HEK293 (cell line): Measurements from ENCODE around the gene CNOT8.

Experiments used
- CTCF ChIA-PET: fragments of 350-600 bp; formaldehyde crosslinking; extraction: SDS; loops from one replicate; lab custom pipeline; 2021; ENCODE audit warnings: antibody characterized with exemption; lab: Yijun Ruan, JAX
- POLR2A ChIA-PET: fragments of 300-600 bp; formaldehyde crosslinking; extraction: SDS; loops from one replicate; lab custom pipeline; 2020; ENCODE audit warnings: antibody characterized with exemption, inconsistent platforms; lab: Yijun Ruan, JAX
- H3K27ac ChIP-seq: fragments of 200-500 bp; sonication (Bioruptor generic); 2 replicates; pipeline ENCODE4 v1.5.1; 2014; ENCODE audit warnings: low read depth, low read length, control low read depth, inconsistent platforms; ENCODE audit errors: extremely low read depth
- H3K36me3 ChIP-seq, 2 experiments: fragments of 200-500 bp in 1 of 2; sonication (Bioruptor generic) in 1 of 2; 1 replicate in 1 of 2; 2 replicates in 1 of 2; pipeline ENCODE4 v1.5.1; 2014 to 2017; ENCODE audit warnings: inconsistent platforms in 2 of 2, low read length in 2 of 2; ENCODE audit not compliant: control insufficient read depth in 2 of 2, insufficient read depth in 1 of 2
- H3K4me1 ChIP-seq: fragments of 200-500 bp; sonication (Bioruptor generic); 2 replicates; pipeline ENCODE4 v1.5.1; 2014; ENCODE audit warnings: mild to moderate bottlenecking, low read length, inconsistent platforms; ENCODE audit not compliant: control insufficient read depth, insufficient read depth
- H3K4me3 ChIP-seq: 2 replicates; pipeline ENCODE4 v1.5.1; 2011; ENCODE audit warnings: low read depth, mild to moderate bottlenecking, control low read depth, low read length, moderate library complexity
- H3K9me3 ChIP-seq: fragments of 200-500 bp; sonication (Bioruptor generic); 2 replicates; pipeline ENCODE4 v1.5.1; 2014; ENCODE audit warnings: low read depth, low read length, inconsistent platforms; ENCODE audit not compliant: control insufficient read depth, insufficient read depth
- BCL6B ChIP-seq: fragments of 450-650 bp; formaldehyde crosslinking; IDR thresholded peaks from 2 replicates; pipeline ENCODE4 v1.5.1; 2017; ENCODE audit warnings: missing biosample characterization, missing genetic modification characterization
- GLIS2 ChIP-seq: fragments of 450-650 bp; formaldehyde crosslinking; IDR thresholded peaks from 2 replicates; pipeline ENCODE4 v1.5.1; 2016; ENCODE audit warnings: missing biosample characterization, missing genetic modification characterization
- HOXC10 ChIP-seq: sonication (generic); formaldehyde crosslinking; IDR thresholded peaks from 2 replicates; pipeline ENCODE4 v1.8.1; 2023; ENCODE audit warnings: mild to moderate bottlenecking, missing genetic modification reagents
- MYNN ChIP-seq: fragments of 450-650 bp; formaldehyde crosslinking; IDR thresholded peaks from 2 replicates; pipeline ENCODE4 v1.5.1; 2016; ENCODE audit warnings: missing biosample characterization, missing genetic modification characterization, borderline replicate concordance
- PRDM1 ChIP-seq: fragments of 450-650 bp; formaldehyde crosslinking; IDR thresholded peaks from 2 replicates; pipeline ENCODE4; 2016; ENCODE audit warnings: missing biosample characterization, missing genetic modification characterization
- PRDM10 ChIP-seq: fragments of 450-650 bp; formaldehyde crosslinking; IDR thresholded peaks from 2 replicates; pipeline ENCODE4 v1.5.1; 2016; ENCODE audit warnings: missing biosample characterization, missing genetic modification characterization
- SP7 ChIP-seq: fragments of 450-650 bp; formaldehyde crosslinking; IDR thresholded peaks from 2 replicates; pipeline ENCODE4 v1.5.1; 2016; ENCODE audit warnings: missing biosample characterization, missing genetic modification characterization
- ZBTB48 ChIP-seq: fragments of 450-650 bp; formaldehyde crosslinking; IDR thresholded peaks from 2 replicates; pipeline ENCODE4 v1.5.1; 2016; ENCODE audit warnings: missing biosample characterization, missing genetic modification characterization
- ZEB2 ChIP-seq: fragments of 450-650 bp; formaldehyde crosslinking; IDR thresholded peaks from 2 replicates; pipeline ENCODE4 v1.5.1; 2016; ENCODE audit warnings: missing biosample characterization, missing genetic modification characterization
- ZFP37 ChIP-seq: fragments of 450-650 bp; formaldehyde crosslinking; IDR thresholded peaks from 2 replicates; pipeline ENCODE4 v1.5.1; 2016; ENCODE audit warnings: missing biosample characterization, missing genetic modification characterization
- ZNF239 ChIP-seq: fragments of 450-650 bp; formaldehyde crosslinking; IDR thresholded peaks from 2 replicates; pipeline ENCODE4 v1.5.1; 2016; ENCODE audit warnings: missing biosample characterization, missing genetic modification characterization
- ZNF398 ChIP-seq: fragments of 450-650 bp; formaldehyde crosslinking; IDR thresholded peaks from 2 replicates; pipeline ENCODE4 v1.5.1; 2017; ENCODE audit warnings: missing biosample characterization, missing genetic modification characterization
- ZNF510 ChIP-seq: fragments of 450-650 bp; formaldehyde crosslinking; IDR thresholded peaks from 2 replicates; pipeline ENCODE4 v1.5.1; 2018; ENCODE audit warnings: mild to moderate bottlenecking, missing genetic modification characterization, missing biosample characterization; ENCODE audit not compliant: insufficient replicate concordance
- ZNF513 ChIP-seq: fragments of 450-650 bp; IDR thresholded peaks from 2 replicates; pipeline ENCODE4 v1.5.1; 2018; ENCODE audit warnings: missing biosample characterization, missing genetic modification characterization
- ZNF544 ChIP-seq: fragments of 450-650 bp; formaldehyde crosslinking; IDR thresholded peaks from 2 replicates; pipeline ENCODE4 v1.5.0; 2017; ENCODE audit warnings: missing biosample characterization, missing genetic modification characterization
- ZNF571 ChIP-seq: fragments of 450-650 bp; formaldehyde crosslinking; IDR thresholded peaks from 2 replicates; pipeline ENCODE4 v1.5.0; 2017; ENCODE audit warnings: missing biosample characterization, missing genetic modification characterization
- ZSCAN30 ChIP-seq: fragments of 450-650 bp; IDR thresholded peaks from 2 replicates; pipeline ENCODE4 v1.5.1; 2018; ENCODE audit warnings: missing biosample characterization, mild to moderate bottlenecking, missing genetic modification characterization, moderate library complexity

The CNOT8 gene

GRCh38 chr5:154816891-154817492, 41.4 kb upstream of the CNOT8 start:
- ChIA-PET POLR2A (no interaction called here), CTCF (no interaction called here)
- Histone ChIP-seq H3K36me3 (peaks cover 32 to 93% of the 10 kb centered on the region in 2 experiments), H3K9me3 (no peaks in the 10 kb centered on the region)
- no peak for TF ChIP-seq ZNF510 (tag by site-specific recombination)
- no peak for TF ChIP-seq HOXC10 (CRISPR knock-in tag)
- no peak for TF ChIP-seq BCL6B (tag by site-specific recombination)
- no peak for TF ChIP-seq ZFP37
- TF ChIP-seq ZNF513 (tag by site-specific recombination) = no peak
- TF ChIP-seq ZSCAN30 = no peak
- no peak for TF ChIP-seq ZNF571 (tag by site-specific recombination)
- TF ChIP-seq ZNF544 = no peak
- no peak for TF ChIP-seq ZEB2
- no peak for TF ChIP-seq SP7
- TF ChIP-seq GLIS2 (tag by site-specific recombination) = no peak
- no peak for TF ChIP-seq PRDM1 (tag by site-specific recombination)
- no peak for TF ChIP-seq MYNN
- no peak for TF ChIP-seq ZNF398 (tag by site-specific recombination)
- TF ChIP-seq ZNF239 = no peak
- no peak for TF ChIP-seq ZBTB48 (tag by site-specific recombination)
- TF ChIP-seq, all 188 proteins: peak for 0
- H3K4me1 ChIP-seq = no peaks in the 10 kb centered on the region
- H3K27ac ChIP-seq = no peak overlapping the region
- H3K4me3 ChIP-seq = no peak overlapping the region

- Histone ChIP-seq H3K36me3 (peaks cover 28 to 94% of the 10 kb centered on the region in 2 experiments), H3K9me3 (no peaks in the 10 kb centered on the region), H3K4me1 (no peaks in the 10 kb centered on the region), H3K27ac (no peak overlapping the region), H3K4me3 (no peak overlapping the region)
- ChIA-PET CTCF (no interaction called here), POLR2A (no interaction called here)
- TF ChIP-seq PRDM10 (tag by site-specific recombination) (0 out of 2 replicates have a peak, but pooled peaks have one; percentile 26), GLIS2 (tag by site-specific recombination) (no peak)
Observed at GRCh38 chr5:154817815-154818214, 40.6 kb upstream of the CNOT8 start.
